H1 (cell line): ENCODE data around the gene RUNX1. TPM values are rescaled to one million over a fixed set of nuclear protein-coding genes. Genes with fewer than 3 reads are reported as not detected.

ENCODE experiments used
- CBX5 ChIP-seq: fragments of 300-800, 300-1000 bp; sonication (generic); IDR thresholded peaks from 2 replicates; pipeline ENCODE4 v1.7.1; 2016; ENCODE audit warnings: antibody characterized with exemption, low read length, low read depth
- CBX8 ChIP-seq: fragments of 300-800, 300-1000 bp; sonication (generic); IDR thresholded peaks from 2 replicates; pipeline ENCODE4 v1.7.1; 2016; ENCODE audit warnings: low read depth, low read length, borderline replicate concordance
- EP300 ChIP-seq, 2 experiments: IDR thresholded peaks; 1 replicate in 1 of 2; 2 replicates in 1 of 2; pipeline ENCODE4 v1.6.1; 2011 to 2012; ENCODE audit warnings: low read depth in 2 of 2, low read length in 2 of 2, mild to moderate bottlenecking in 2 of 2, borderline replicate concordance in 1 of 2, inconsistent platforms in 1 of 2, moderate library complexity in 1 of 2
- FOSL1 ChIP-seq: IDR thresholded peaks from 2 replicates; pipeline ENCODE4 v1.6.1; 2011; ENCODE audit warnings: mild to moderate bottlenecking, low read depth, low read length, moderate library complexity; ENCODE audit not compliant: insufficient read depth
- HDAC6 ChIP-seq: IDR thresholded peaks from one replicate; pipeline ENCODE4 v1.7.1; 2012; ENCODE audit warnings: low read depth, mild to moderate bottlenecking, inconsistent platforms, low read length, moderate library complexity
- JUN ChIP-seq: IDR thresholded peaks from 2 replicates; pipeline ENCODE4 v1.6.1; 2011; ENCODE audit warnings: low read depth, mild to moderate bottlenecking, improper control_type of control experiment, low read length
- KDM5A ChIP-seq: fragments of 200-600 bp; IDR thresholded peaks from 2 replicates; pipeline ENCODE4 v1.7.1; 2012; ENCODE audit warnings: mild to moderate bottlenecking, low read length, inconsistent platforms, mixed read lengths
- MAFK ChIP-seq: IDR thresholded peaks from 2 replicates; pipeline ENCODE4 v1.6.1; 2012; ENCODE audit warnings: low read depth, mild to moderate bottlenecking, improper control_type of control experiment, low read length
- SP2 ChIP-seq: IDR thresholded peaks from 2 replicates; pipeline ENCODE4 v1.6.1; 2012; ENCODE audit warnings: mild to moderate bottlenecking, low read length, inconsistent platforms
- polyA plus RNA-seq, 7 experiments: library from polyadenylated mRNA; depleted of rRNA in 3 of 7; stranded (reverse) in 5 of 7; unstranded in 2 of 7; fragments of >200 nt in 5 of 7; fragments of 200-250 nt in 2 of 7; gene quantifications; 1 replicate in 5 of 7; 2 replicates in 1 of 7; 4 replicates in 1 of 7; pipeline versions ENCODE4 v1.2.1 to v1.2.3, GENCODE V29; 2011 to 2013; ENCODE audit warnings: missing spikeins in 2 of 7, mixed read lengths in 2 of 7
- total RNA-seq: library from RNA; stranded (reverse); fragmentation: NEBNext Ultra II Directional; extraction: Animal tissue kit (Norgen Biotek cat#: 25700); gene quantifications from 2 replicates; pipeline ENCODE4 v1.2.1, GENCODE V29; 2021

Gene RUNX1
- total and polyA plus RNA-seq, 2 of the 8 experiments (the other 6 are each of a cell fraction or from before 2014, with no cell fraction given): 0.20 to 0.60 TPM

DNA sequence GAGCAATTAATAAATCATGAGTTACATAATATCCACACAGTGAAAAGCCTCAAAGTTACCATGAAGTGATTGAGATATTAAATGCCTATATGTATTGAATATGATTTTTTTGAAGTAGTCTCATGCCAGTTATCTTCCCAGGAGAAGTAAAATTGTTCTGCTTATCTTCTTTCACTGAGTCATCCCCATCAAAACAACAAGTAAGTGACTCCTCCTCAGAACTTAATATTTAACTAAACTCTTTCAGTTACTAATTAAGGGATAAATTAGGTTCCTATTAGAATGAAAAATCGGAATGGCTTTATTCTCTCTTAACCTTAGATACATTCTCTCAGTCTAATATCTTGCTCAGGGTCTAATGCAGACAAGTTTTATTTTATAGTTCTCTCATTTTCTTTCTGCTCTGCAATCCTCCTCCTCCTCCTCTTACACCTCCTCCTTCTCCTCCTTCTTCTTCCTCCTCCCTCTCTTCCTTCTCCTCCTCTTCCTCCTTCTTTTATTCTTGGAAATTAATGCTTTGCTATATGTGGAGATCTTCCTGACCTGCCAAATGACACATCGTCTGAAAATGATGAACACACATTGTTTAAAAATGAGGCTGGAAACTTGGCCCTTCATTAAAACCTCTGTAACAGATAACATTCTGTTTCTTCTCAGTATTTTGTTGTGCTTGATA, 110.9 kb downstream of the RUNX1 start (continued):
- no peak for TF ChIP-seq KDM5A
- no peak for TF ChIP-seq HDAC6
- TF ChIP-seq CBX8: no peak
- TF ChIP-seq FOSL1: no peak
- no peak for TF ChIP-seq SP2
- TF ChIP-seq MAFK: no peak
- no peak for TF ChIP-seq JUN
- TF ChIP-seq EP300 (IDR thresholded peaks at IDR 0.05; ENCODE audit: borderline replicate concordance in 1 of 2, low read depth in 2 of 2, low read length in 2 of 2): no peak
- no peak for TF ChIP-seq CBX5
